NCI-H524 treated with DMSO at 0.1 percent for 48 hours (cell line): ENCODE measurements around the gene HMGXB3.

Experiments used
- DNase-seq: peaks from one replicate; lab custom pipeline; 2025; lab: John Stamatoyannopoulos, UW

Gene HMGXB3

DNA sequence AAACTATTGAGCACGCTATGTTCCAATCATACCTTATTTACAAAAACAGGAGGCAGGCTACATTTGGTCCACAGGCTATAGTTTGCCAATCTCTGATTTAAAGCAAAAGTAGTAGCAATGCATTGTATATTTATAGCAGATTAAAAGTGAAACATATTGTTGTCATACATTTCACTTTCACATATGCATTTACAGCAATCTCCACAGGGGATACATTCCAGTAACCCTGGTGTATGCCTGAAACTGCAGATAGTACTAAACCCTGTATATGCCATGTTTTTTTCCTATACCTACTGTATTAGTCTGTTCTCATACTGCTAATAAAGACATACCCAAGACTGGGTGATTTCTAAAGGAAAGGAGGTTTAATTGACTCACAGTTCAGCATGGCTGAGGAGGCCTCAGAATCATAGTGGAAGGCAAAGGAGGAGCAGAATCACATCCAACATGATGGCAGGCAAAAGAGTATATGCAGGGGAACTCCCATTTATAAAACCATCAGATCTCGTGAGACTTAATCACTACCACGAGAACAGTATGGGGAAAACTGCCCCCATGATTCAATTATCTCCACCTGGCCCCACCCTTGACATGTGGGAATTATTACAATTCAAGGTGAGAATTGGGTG, 91.7 kb downstream of the HMGXB3 start:
- DNase-seq = no peak

DNA sequence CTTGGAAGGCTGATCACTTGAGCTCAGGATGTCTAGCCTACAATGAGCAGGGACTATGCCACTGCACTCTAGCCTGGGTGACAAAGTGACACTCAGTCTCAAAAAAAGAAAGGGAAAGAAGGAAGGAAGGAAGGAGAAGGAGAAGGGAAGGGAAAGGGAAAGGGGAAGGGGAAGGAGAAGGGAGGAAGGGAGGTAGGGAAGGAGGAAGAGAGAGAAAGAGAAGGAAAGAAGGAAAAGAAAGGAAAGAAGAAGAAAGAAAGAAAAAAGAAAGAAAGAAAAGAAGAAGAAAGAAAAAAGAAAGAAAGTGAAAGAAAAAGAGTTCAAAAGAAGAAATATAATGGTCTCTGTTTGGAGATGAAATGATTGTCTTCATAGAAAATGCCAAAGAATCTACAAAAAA, 96.6 kb downstream of the HMGXB3 start:
- no peak for DNase-seq

DNA sequence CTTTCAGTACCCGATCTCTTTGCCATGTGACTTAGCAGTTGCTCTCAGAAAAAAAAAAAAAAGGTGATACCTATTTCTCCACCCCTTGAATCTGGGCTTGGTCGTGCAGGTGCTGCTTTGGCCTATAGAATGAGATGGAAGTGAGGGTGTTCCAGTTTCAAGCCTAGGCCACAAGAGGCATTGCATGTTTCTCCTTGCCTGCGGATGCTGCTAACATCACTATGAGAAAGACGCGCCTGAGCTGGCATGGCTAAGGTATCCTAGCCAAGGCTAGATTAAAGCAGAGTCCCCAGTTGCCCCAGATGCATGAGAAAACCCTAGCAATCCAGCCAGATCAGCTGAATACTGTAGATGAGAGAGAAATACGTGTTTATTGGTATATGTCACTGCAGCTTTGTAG, 100.5 kb downstream of the HMGXB3 start:
- DNase-seq = no peak
